Peyer's patch (tissue), 4 donors: ENCODE measurements around the gene NUAK1.

Experiments used
- POLR2A ChIP-seq, 2 donors: fragments of 450-650 bp; IDR thresholded peaks; one replicate each; pipeline ENCODE4 v1.5.1; 2017; ENCODE audit warnings: antibody characterized with exemption in 2 of 2, mild to moderate bottlenecking in 2 of 2, moderate library complexity in 2 of 2
- TF ChIP-seq, protein P1 (sequence below), 6 experiments: fragments of 450-650 bp in 4 of 6; fragments of 200-600 bp in 2 of 6; sonication (generic) in 1 of 6; IDR thresholded peaks; one replicate each; pipeline ENCODE4 v1.5.1; 2017 to 2019; ENCODE audit warnings: antibody characterized with exemption in 6 of 6, mild to moderate bottlenecking in 3 of 6, moderate library complexity in 1 of 6

DNA sequence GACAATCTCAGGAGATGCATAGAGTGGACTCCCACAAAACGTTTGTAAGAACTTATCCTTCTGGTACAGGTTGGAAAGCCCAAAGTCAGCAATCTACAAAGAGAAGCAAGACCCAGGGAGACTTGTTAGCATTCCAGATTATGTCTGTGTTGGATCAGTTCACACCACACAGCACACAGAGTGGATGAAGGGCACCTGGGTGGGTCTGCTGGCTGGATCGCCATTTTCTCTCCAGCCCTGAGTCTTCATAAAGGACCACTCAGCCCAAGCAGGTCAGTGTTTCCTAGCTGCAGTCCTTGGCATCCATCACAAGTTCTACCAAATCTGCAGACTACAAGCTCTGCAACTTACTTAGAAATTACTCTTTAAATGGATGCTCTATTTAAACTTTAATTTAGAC, 66.0 kb downstream of the NUAK1 start:
- TF ChIP-seq, protein P1, sequence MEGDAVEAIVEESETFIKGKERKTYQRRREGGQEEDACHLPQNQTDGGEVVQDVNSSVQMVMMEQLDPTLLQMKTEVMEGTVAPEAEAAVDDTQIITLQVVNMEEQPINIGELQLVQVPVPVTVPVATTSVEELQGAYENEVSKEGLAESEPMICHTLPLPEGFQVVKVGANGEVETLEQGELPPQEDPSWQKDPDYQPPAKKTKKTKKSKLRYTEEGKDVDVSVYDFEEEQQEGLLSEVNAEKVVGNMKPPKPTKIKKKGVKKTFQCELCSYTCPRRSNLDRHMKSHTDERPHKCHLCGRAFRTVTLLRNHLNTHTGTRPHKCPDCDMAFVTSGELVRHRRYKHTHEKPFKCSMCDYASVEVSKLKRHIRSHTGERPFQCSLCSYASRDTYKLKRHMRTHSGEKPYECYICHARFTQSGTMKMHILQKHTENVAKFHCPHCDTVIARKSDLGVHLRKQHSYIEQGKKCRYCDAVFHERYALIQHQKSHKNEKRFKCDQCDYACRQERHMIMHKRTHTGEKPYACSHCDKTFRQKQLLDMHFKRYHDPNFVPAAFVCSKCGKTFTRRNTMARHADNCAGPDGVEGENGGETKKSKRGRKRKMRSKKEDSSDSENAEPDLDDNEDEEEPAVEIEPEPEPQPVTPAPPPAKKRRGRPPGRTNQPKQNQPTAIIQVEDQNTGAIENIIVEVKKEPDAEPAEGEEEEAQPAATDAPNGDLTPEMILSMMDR (IDR thresholded peaks at IDR 0.05), result no peak
- no peak for TF ChIP-seq POLR2A (IDR thresholded peaks at IDR 0.05)
